NOMO-1 treated with DMSO at 0.1 percent for 48 hours (cell line): ENCODE data around the gene CALHM2.
"Not testable (repeated sequence)": the region's sequence is repeated elsewhere in the genome, so short reads cannot be mapped to it uniquely, and the experiment has no call there.

ENCODE experiments used
- DNase-seq: peaks from one replicate; lab custom pipeline; 2025; ENCODE audit not compliant: unreplicated experiment; lab: John Stamatoyannopoulos, UW

Gene CALHM2

GRCh38 chr10:103419101-103419500 lies 33.1 kb downstream of the CALHM2 start:
- DNase-seq, result no peak

- DNase-seq, result no peak
Measured at GRCh38 chr10:103417601-103418000, 34.6 kb downstream of the CALHM2 start.

DNA sequence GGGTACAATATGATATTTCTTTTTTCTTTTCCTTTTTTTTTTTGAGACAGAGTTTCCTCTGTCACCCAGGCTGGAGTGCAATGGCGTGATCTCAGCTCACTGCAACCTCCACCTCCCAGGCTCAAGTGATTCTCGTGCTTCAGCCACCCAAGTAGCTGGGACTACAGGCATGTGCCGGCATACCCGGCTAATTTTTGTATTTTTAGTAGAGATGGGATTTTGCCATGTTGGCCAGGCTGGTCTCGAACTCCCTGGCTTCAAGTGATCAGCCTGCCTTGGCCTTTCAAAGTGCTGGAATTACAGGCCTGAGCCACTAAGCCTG lies 35.1 kb downstream of the CALHM2 start:
- DNase-seq, result not testable (repeated sequence)

DNA sequence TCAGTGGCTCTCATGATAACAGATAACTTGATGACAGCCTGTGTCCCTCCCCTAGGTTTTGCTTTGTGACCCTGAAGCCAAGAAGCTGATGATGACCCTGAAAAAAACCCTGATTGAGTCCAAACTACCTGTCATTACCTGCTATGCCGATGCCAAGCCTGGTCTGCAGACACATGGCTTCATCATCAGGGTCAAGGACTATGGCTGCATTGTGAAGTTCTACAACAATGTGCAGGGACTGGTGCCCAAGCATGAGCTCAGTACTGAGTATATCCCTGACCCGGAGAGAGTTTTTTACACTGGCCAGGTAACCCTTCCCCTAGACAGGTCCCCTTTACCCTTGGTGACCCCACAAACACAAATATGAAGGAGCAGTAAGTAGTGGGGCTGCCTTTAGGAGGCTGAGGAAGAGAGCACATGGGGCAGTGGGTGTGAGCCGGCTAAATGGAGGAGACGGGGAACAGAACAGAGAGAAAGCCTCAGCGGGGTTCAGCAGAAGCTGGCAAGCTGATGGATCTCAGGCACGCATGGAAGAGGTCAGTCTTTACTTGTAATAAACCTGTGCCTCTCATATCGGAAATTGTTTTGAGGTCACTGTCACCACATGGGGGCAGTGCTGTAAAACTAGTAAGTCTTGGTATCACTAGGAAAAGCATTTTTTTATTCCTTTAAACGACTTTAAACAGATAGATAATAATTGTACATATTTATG lies 35.6 kb downstream of the CALHM2 start:
- DNase-seq, result peak; percentile 50

DNA sequence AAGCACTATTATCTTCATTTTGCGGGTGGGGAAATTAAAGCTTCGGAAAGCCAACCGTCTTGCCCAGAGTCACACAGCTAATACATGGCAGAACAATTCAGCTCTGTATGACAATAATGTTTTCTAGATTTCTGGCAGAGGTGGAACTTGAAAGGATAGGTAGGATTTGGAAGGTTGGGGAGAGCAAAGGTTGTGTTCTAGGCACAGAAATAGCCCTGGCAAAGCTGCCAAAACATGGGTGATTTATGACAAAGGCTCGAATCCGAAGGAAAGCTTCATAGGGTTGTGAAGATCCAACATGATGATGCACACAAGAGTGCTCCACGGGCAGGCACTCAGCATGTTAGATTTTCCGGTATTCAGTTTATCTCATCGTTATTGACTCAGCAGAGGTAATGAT lies 36.6 kb downstream of the CALHM2 start:
- no peak for DNase-seq

DNA sequence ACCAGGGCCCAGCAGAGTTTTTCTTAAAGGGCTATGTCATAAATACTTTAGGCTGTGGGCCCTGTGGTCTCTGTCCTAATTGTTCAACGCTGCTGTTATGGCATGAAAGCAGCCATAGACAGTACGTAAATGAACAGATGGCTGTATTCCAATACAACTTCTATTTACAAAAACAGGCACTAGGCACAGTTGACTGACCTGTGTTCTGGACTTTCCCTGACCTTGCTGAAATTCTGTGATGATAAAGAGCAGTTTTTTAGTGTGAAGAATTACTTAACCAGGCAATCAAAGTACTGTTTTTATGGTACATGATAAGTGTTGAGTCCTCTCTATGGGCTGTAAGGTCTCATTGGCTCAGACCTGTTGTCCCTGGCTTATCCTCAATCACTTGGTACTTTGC lies 38.6 kb downstream of the CALHM2 start:
- DNase-seq, result no peak

DNA sequence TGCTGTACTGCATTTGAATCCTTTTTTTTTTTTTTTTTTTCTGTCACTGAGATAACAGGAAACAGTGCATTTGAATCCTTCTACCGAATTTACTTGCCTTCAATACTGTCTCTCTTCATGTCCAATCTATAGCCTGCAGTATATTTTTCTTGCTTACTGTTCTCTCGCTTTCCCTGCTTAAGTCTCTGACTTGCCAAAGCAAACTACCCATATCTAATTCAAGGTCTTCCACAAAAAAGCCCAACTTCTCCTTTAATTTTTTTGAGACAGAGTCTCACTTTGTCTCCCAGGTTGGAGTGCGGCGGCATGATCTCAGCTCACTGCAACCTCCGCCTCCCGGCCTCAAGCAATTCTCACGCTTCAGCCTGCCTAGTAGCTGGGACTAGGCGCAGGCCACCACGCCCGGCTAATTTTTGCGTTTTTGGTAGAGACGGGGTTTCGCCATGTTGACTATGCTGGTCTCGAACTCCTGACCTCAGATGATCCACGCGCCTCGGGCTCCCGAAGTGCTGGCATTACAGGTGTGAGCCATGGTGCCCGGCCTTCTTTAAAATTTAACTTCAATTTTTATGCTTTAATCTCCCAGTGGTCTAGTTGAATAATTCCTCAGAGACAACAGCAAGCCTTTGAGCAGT lies 54.9 kb downstream of the CALHM2 start:
- DNase-seq, result peak; percentile 19

DNA sequence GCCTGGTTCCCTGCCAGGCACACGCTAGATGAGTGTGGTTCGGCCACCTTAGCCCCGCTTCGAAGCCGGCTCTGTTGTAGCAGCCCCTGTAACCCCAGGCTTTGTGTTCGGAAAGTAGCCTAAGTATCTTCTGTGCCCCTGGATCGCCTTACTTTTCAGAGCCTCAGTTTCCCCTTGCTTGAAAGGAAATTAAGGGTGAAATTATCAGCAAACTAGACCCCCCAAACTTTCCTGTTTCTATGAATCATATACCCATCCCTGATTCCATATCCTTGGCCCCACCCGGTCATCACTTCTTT lies 55.4 kb downstream of the CALHM2 start:
- no peak for DNase-seq
